IMR-90 (cell line): Measurements from ENCODE around the gene ROBO1. TPM values are rescaled to one million over a fixed set of nuclear protein-coding genes. Genes with fewer than 3 reads are reported as not detected.

Experiments
- ATAC-seq: fragments of 200-7000 bp; cut with Tn5 transposase; 2 replicates; pipeline ENCODE4 v1.9.1; 2020; ENCODE audit warnings: low read depth, mild to moderate bottlenecking, moderate library complexity
- BruUV-seq: library from RNA; stranded (reverse); fragments of 400-500 nt; replicated peaks from 2 replicates; lab custom pipeline; 2021; lab: Mats Ljungman, UMichigan
- CTCF ChIA-PET: fragments of 300-600 bp; formaldehyde crosslinking; extraction: SDS; loops from one replicate; lab custom pipeline; 2021; ENCODE audit warnings: antibody characterized with exemption; lab: Yijun Ruan, JAX
- POLR2A ChIA-PET: fragments of 300-600 bp; sonication (Branson Sonifier 250); formaldehyde crosslinking; loops from one replicate; lab custom pipeline; 2022; ENCODE audit warnings: antibody characterized with exemption; ENCODE audit not compliant: unreplicated experiment; lab: Charles Lee
- DNase-seq: peaks from one replicate; pipeline ENCODE4 v3.0.0; 2013
- H2AFZ ChIP-seq: replicated peaks from 2 replicates; pipeline ENCODE3; 2013; ENCODE audit warnings: low read length, mild to moderate bottlenecking; ENCODE audit not compliant: poor library complexity
- H2AK5ac ChIP-seq: 2 replicates; pipeline ENCODE4 v1.6.1; 2013; ENCODE audit warnings: low read depth, low read length, inconsistent platforms
- H2AK9ac ChIP-seq: replicated peaks from 2 replicates; pipeline ENCODE3; 2013; ENCODE audit warnings: mild to moderate bottlenecking, low read depth, low read length, moderate library complexity; ENCODE audit not compliant: poor library complexity
- H2BK120ac ChIP-seq: 2 replicates; pipeline ENCODE4 v1.6.1; 2013; ENCODE audit warnings: low read depth, low read length, inconsistent platforms
- H2BK15ac ChIP-seq: 3 replicates; pipeline ENCODE4 v1.6.1; 2013; ENCODE audit warnings: low read depth, low read length, inconsistent platforms
- H2BK20ac ChIP-seq: 2 replicates; pipeline ENCODE4 v1.6.1; 2013; ENCODE audit warnings: low read depth, mild to moderate bottlenecking, inconsistent platforms, low read length, moderate library complexity
- H2BK5ac ChIP-seq: 2 replicates; pipeline ENCODE4 v1.6.1; 2013; ENCODE audit warnings: mild to moderate bottlenecking, low read depth, low read length, inconsistent platforms; ENCODE audit not compliant: poor library complexity, severe bottlenecking
- H3K14ac ChIP-seq: replicated peaks from 2 replicates; pipeline ENCODE4 v1.6.1; 2013; ENCODE audit warnings: low read depth, low read length, inconsistent platforms
- H3K18ac ChIP-seq: 2 replicates; pipeline ENCODE4 v1.6.1; 2013; ENCODE audit warnings: low read depth, low read length, control low read depth
- H3K23ac ChIP-seq: 2 replicates; pipeline ENCODE4 v1.6.1; 2013; ENCODE audit warnings: low read depth, low read length, inconsistent platforms
- H3K27ac ChIP-seq: 2 replicates; pipeline ENCODE4 v1.5.1; 2013; ENCODE audit warnings: mild to moderate bottlenecking, control low read depth, low read length; ENCODE audit not compliant: insufficient read depth
- H3K27me3 ChIP-seq: 2 replicates; pipeline ENCODE4 v1.6.1; 2013; ENCODE audit warnings: low read length; ENCODE audit not compliant: control insufficient read depth, insufficient read depth
- H3K36me3 ChIP-seq: 2 replicates; pipeline ENCODE4 v1.6.1; 2013; ENCODE audit warnings: low read length, mixed read lengths; ENCODE audit not compliant: control insufficient read depth, insufficient read depth
- H3K4ac ChIP-seq: 2 replicates; pipeline ENCODE4 v1.6.1; 2013; ENCODE audit warnings: low read depth, low read length, inconsistent platforms
- H3K4me1 ChIP-seq: 2 replicates; pipeline ENCODE4 v1.6.1; 2013; ENCODE audit warnings: low read length, mixed read lengths; ENCODE audit not compliant: control insufficient read depth, insufficient read depth
- H3K4me2 ChIP-seq: 2 replicates; pipeline ENCODE4 v1.6.1; 2013; ENCODE audit warnings: low read depth, mild to moderate bottlenecking, control low read depth, low read length, moderate library complexity
- H3K4me3 ChIP-seq: 2 replicates; pipeline ENCODE4 v1.5.1; 2013; ENCODE audit warnings: low read depth, mild to moderate bottlenecking, control low read depth, low read length, moderate library complexity; ENCODE audit not compliant: insufficient read depth
- H3K56ac ChIP-seq: 2 replicates; pipeline ENCODE4 v1.6.1; 2013; ENCODE audit warnings: low read length, inconsistent platforms; ENCODE audit not compliant: insufficient read depth; ENCODE audit errors: extremely low read depth
- H3K79me1 ChIP-seq, 2 experiments: 2 replicates each; pipeline ENCODE4 v1.6.1; 2013; ENCODE audit warnings: low read length in 2 of 2, inconsistent platforms in 1 of 2, low read depth in 1 of 2
- H3K9ac ChIP-seq: 2 replicates; pipeline ENCODE4 v1.6.1; 2013; ENCODE audit warnings: low read depth, low read length, control low read depth
- H3K9me1 ChIP-seq: 2 replicates; pipeline ENCODE4 v1.6.1; 2013; ENCODE audit warnings: low read length, inconsistent platforms; ENCODE audit not compliant: insufficient read depth
- H3K9me3 ChIP-seq: 2 replicates; pipeline ENCODE4 v1.6.1; 2013; ENCODE audit warnings: low read length; ENCODE audit not compliant: control insufficient read depth, insufficient read depth
- H4K20me1 ChIP-seq: 2 replicates; pipeline ENCODE4 v1.6.1; 2013; ENCODE audit warnings: low read length, inconsistent platforms; ENCODE audit not compliant: insufficient read depth
- H4K5ac ChIP-seq: 2 replicates; pipeline ENCODE4 v1.6.1; 2013; ENCODE audit warnings: mild to moderate bottlenecking, low read depth, low read length, control low read depth
- H4K8ac ChIP-seq, 2 experiments: 2 replicates each; pipeline ENCODE4 v1.6.1; 2013; ENCODE audit warnings: low read depth in 2 of 2, low read length in 2 of 2, control low read depth in 1 of 2, inconsistent platforms in 1 of 2
- H4K91ac ChIP-seq: 2 replicates; pipeline ENCODE4 v1.6.1; 2013; ENCODE audit warnings: low read depth, low read length, inconsistent platforms; ENCODE audit not compliant: insufficient read depth
- CTCF ChIP-seq: conservative IDR thresholded peaks from 2 replicates; pipeline ENCODE4 v1.5.1; 2012; ENCODE audit warnings: mild to moderate bottlenecking, low read depth, low read length, improper control_type of control experiment
- MAZ ChIP-seq: IDR thresholded peaks from 2 replicates; pipeline ENCODE4 v1.6.1; 2012; ENCODE audit warnings: low read depth, mild to moderate bottlenecking, low read length, improper control_type of control experiment, moderate library complexity, borderline replicate concordance
- MXI1 ChIP-seq: IDR thresholded peaks from 2 replicates; pipeline ENCODE4 v1.6.1; 2012; ENCODE audit warnings: low read depth, mild to moderate bottlenecking, low read length, moderate library complexity, borderline replicate concordance
- POLR2A ChIP-seq: IDR thresholded peaks from 2 replicates; pipeline ENCODE4 v1.6.1; 2012; ENCODE audit warnings: mild to moderate bottlenecking, low read depth, low read length
- SMC3 ChIP-seq: fragments of 150-350 bp; IDR thresholded peaks from 2 replicates; pipeline ENCODE4 v1.6.1; 2016; ENCODE audit warnings: low read depth, mild to moderate bottlenecking, antibody characterized with exemption, low read length, moderate library complexity
- WGBS, 2 experiments: methylation state at CpG; one replicate each; pipeline versions ENCODE4 v1.1.5 to v1.1.7; 2013; ENCODE audit warnings: missing lambda C conversion rate in 2 of 2; ENCODE audit not compliant: insufficient read length in 1 of 2; ENCODE audit errors: extremely low coverage in 2 of 2; 5-methylcytosine and 5-hydroxymethylcytosine counted together
- dilution Hi-C: fragments of 300-500 bp; cut with HindIII; formaldehyde crosslinking; loops from one replicate; pipeline ENCODE4 v1.14.3; 2018; ENCODE audit warnings: low sequenced_read_pairs; ENCODE audit not compliant: unreplicated experiment
- in situ Hi-C: fragments of 300-500 bp; cut with MboI; formaldehyde crosslinking; loops from 3 replicates; pipeline ENCODE4 v1.14.3; 2019; ENCODE audit warnings: low sequenced_read_pairs, inconsistent platforms, mixed read lengths
- intact Hi-C: fragments of 100-400 bp; cut with micrococcal nuclease; formaldehyde crosslinking; loops from 2 replicates; pipeline ENCODE4 v1.10.0; 2022
- polyA plus RNA-seq, 3 experiments: library from polyadenylated mRNA; depleted of rRNA; stranded (reverse); fragments of >200 nt; gene quantifications; 2 replicates each; pipeline ENCODE4 v1.2.3, GENCODE V29; 2012; ENCODE audit warnings: low replicate concordance in 1 of 3
- total RNA-seq: library from RNA; depleted of rRNA; stranded (reverse); fragments of >200 nt; gene quantifications from 2 replicates; pipeline ENCODE4 v1.2.3, GENCODE V29; 2012

Gene ROBO1
- total and polyA plus RNA-seq, 2 of the 4 experiments (the other 2 are of a cell fraction): 24.1 to 53.9 TPM

GRCh38 chr3:78878789-78879188 is 889.0 kb downstream of the ROBO1 start:
- Histone ChIP-seq H3K4ac (no peak overlapping the region), H3K4me3 (no peak overlapping the region), H3K9ac (no peak overlapping the region), H3K9me1 (no peaks in the 10 kb centered on the region), H3K27me3 (no peaks in the 10 kb centered on the region), H3K79me1 (peaks cover 0 to 14% of the 10 kb centered on the region in 2 experiments; a peak in 2 of 4 replicates), H2BK120ac (no peak overlapping the region), H4K20me1 (no peaks in the 10 kb centered on the region), H3K27ac (no peak overlapping the region), H3K36me3 (no peaks in the 10 kb centered on the region), H3K4me2 (no peak overlapping the region), H2BK15ac (no peak overlapping the region), H4K5ac (no peak overlapping the region), H2BK20ac (no peak overlapping the region), H3K14ac (no peak overlapping the region), H2AK5ac (no peak overlapping the region), H4K91ac (no peak overlapping the region), H4K8ac (no peak overlapping the region), H3K23ac (no peak overlapping the region), H2BK5ac (no peak overlapping the region), H3K9me3 (no peaks in the 10 kb centered on the region), H2AFZ (no peak overlapping the region), H3K18ac (no peak overlapping the region), H3K56ac (no peak overlapping the region), H3K4me1 (peaks cover 7% of the 10 kb centered on the region; the same call in 1 of the 2 replicates), H2AK9ac (no peak overlapping the region)
- dilution Hi-C loops (no loop called here), in situ Hi-C loops (no loop called here), intact Hi-C loops (loop anchor here (10.0 kb wide), 1 partner anchor 214 kb away; no protein-coding TSS in a partner anchor)
- CTCF ChIA-PET: no interaction called here
- DNase-seq: no peak
- TF ChIP-seq SMC3 (no peak), POLR2A (no peak), CTCF (no peak), MXI1 (no peak), MAZ (no peak)
- WGBS, 2 experiments: no CpG with 5 or more reads among the region's 1 CpG
- POLR2A ChIA-PET: interaction anchor here (0.7 kb wide), 1 partner anchor 109 kb away, joined by 20 read pairs; no protein-coding TSS in a partner anchor
- no TSS peak for BruUV-seq
- no peak for ATAC-seq
